GM18526 (cell line): ENCODE results near the gene FOXF2.

Experiments used
- POLR2A ChIP-seq: IDR thresholded peaks from 3 replicates; pipeline ENCODE4 v1.6.1; 2011; ENCODE audit not compliant: insufficient read length; ENCODE audit errors: extremely low read depth

The FOXF2 gene

GRCh38 chr6:1389369-1390132 lies at the start of gene FOXF2:
Gene FOXF2, plus strand, starts transcription at chr6:1389576. Its CDS starts 372 bp downstream, at chr6:1389948.
- TF ChIP-seq POLR2A: no peak

- TF ChIP-seq POLR2A: no peak
Measured at GRCh38 chr6:1346101-1346500, 43.3 kb upstream of the FOXF2 start.

- TF ChIP-seq POLR2A: no peak
Measured at GRCh38 chr6:1346558-1347091, 42.8 kb upstream of the FOXF2 start.

- TF ChIP-seq POLR2A: no peak
Measured at GRCh38 chr6:1347161-1347560, 42.2 kb upstream of the FOXF2 start.

- no peak for TF ChIP-seq POLR2A
Measured at GRCh38 chr6:1348675-1349074, 40.7 kb upstream of the FOXF2 start.

GRCh38 chr6:1349655-1350054 lies 39.7 kb upstream of the FOXF2 start:
- TF ChIP-seq POLR2A: no peak

GRCh38 chr6:1351381-1352008 lies 37.9 kb upstream of the FOXF2 start:
- TF ChIP-seq POLR2A: no peak

GRCh38 chr6:1362643-1363042 lies 26.7 kb upstream of the FOXF2 start:
- no peak for TF ChIP-seq POLR2A

GRCh38 chr6:1363298-1363697 lies 26.1 kb upstream of the FOXF2 start:
- TF ChIP-seq POLR2A: no peak

GRCh38 chr6:1363729-1364572 lies 25.4 kb upstream of the FOXF2 start:
- no peak for TF ChIP-seq POLR2A

- no peak for TF ChIP-seq POLR2A
Measured at GRCh38 chr6:1364791-1365190, 24.6 kb upstream of the FOXF2 start.

GRCh38 chr6:1365686-1366085 lies 23.7 kb upstream of the FOXF2 start:
- no peak for TF ChIP-seq POLR2A

GRCh38 chr6:1367771-1368170 lies 21.6 kb upstream of the FOXF2 start:
- TF ChIP-seq POLR2A: no peak

- no peak for TF ChIP-seq POLR2A
Measured at GRCh38 chr6:1368940-1369339, 20.4 kb upstream of the FOXF2 start.

- no peak for TF ChIP-seq POLR2A
Measured at GRCh38 chr6:1371933-1372332, 17.4 kb upstream of the FOXF2 start.

GRCh38 chr6:1372690-1373089 lies 16.7 kb upstream of the FOXF2 start:
- no peak for TF ChIP-seq POLR2A

GRCh38 chr6:1376653-1377052 lies 12.7 kb upstream of the FOXF2 start:
- no peak for TF ChIP-seq POLR2A
